Measurements from ENCODE around the gene MLYCD. TPM values are rescaled to one million over a fixed set of nuclear protein-coding genes. Genes with fewer than 3 reads are reported as not detected.

Gene MLYCD
- total RNA-seq, 3 donors from 2014 or later, result 9.0 to 13.9 (median 12.2) TPM

GRCh38 chr16:83958137-83958845 is 59.4 kb downstream of the MLYCD start:
- no peak overlapping the region for H3K4me3 ChIP-seq
- H3K4me1 ChIP-seq (ENCODE audit: low read depth), result peaks cover 8% of the 10 kb centered on the region
- intact Hi-C loops (cut with DNase I, micrococcal nuclease), result loop anchor here in 1 of 2 donors (5.0 kb wide), 1 partner anchor 109 kb away; no protein-coding TSS in a partner anchor
- H3K9me3 ChIP-seq, result no peaks in the 10 kb centered on the region
- no peak for DNase-seq
- TF ChIP-seq CTCF (IDR thresholded peaks at IDR 0.05), result no peak
- H3K36me3 ChIP-seq (ENCODE audit: low read depth), result no peaks in the 10 kb centered on the region
- no peak for ATAC-seq

GRCh38 chr16:83958846-83959565 is 60.1 kb downstream of the MLYCD start:
- no peak for TF ChIP-seq CTCF (IDR thresholded peaks at IDR 0.05)
- no peak for DNase-seq
- Histone ChIP-seq H3K4me1 (ENCODE audit: low read depth) (peaks cover under 1% of the 10 kb centered on the region), H3K36me3 (ENCODE audit: low read depth) (no peaks in the 10 kb centered on the region), H3K4me3 (no peak overlapping the region), H3K9me3 (no peaks in the 10 kb centered on the region)
- intact Hi-C loops (cut with DNase I, micrococcal nuclease), result loop anchor here in 1 of 2 donors (5.0 kb wide), 1 partner anchor 108 kb away; no protein-coding TSS in a partner anchor
- ATAC-seq, result no peak

GRCh38 chr16:83959656-83960434 is 60.9 kb downstream of the MLYCD start:
- DNase-seq, result no peak
- Histone ChIP-seq H3K36me3 (ENCODE audit: low read depth) (no peaks in the 10 kb centered on the region), H3K4me3 (no peak overlapping the region), H3K9me3 (no peaks in the 10 kb centered on the region), H3K4me1 (ENCODE audit: low read depth) (no peaks in the 10 kb centered on the region)
- ATAC-seq, result no peak
- no peak for TF ChIP-seq CTCF (IDR thresholded peaks at IDR 0.05)
- intact Hi-C loops (cut with DNase I, micrococcal nuclease), result loop anchor here (5.0 to 10.0 kb wide), 3 partner anchors 105 to 525 kb away; no protein-coding TSS in a partner anchor

- DNase-seq (no peak), ATAC-seq (no peak)
- intact Hi-C loops (cut with DNase I, micrococcal nuclease), result loop anchor here (10.0 kb wide), 2 partner anchors 104 to 524 kb away; no protein-coding TSS in a partner anchor
- no peaks in the 10 kb centered on the region for H3K4me1 ChIP-seq (ENCODE audit: low read depth)
- no peaks in the 10 kb centered on the region for H3K36me3 ChIP-seq (ENCODE audit: low read depth)
- TF ChIP-seq CTCF (IDR thresholded peaks at IDR 0.05), result no peak
- no peak overlapping the region for H3K4me3 ChIP-seq
- H3K9me3 ChIP-seq, result no peaks in the 10 kb centered on the region
These were observed 61.8 kb downstream of the MLYCD start for GRCh38 chr16:83960521-83961249.

GRCh38 chr16:83961591-83961990 is 62.7 kb downstream of the MLYCD start:
- DNase-seq (no peak), ATAC-seq (no peak)
- H3K36me3 ChIP-seq (ENCODE audit: low read depth), result no peaks in the 10 kb centered on the region
- no peaks in the 10 kb centered on the region for H3K9me3 ChIP-seq
- TF ChIP-seq CTCF (IDR thresholded peaks at IDR 0.05), result no peak
- H3K4me1 ChIP-seq (ENCODE audit: low read depth), result no peaks in the 10 kb centered on the region
- intact Hi-C loops (cut with DNase I, micrococcal nuclease), result loop anchor here (10.0 kb wide), 2 partner anchors 103 to 523 kb away; no protein-coding TSS in a partner anchor
- no peak overlapping the region for H3K4me3 ChIP-seq

Measured in mucosa of descending colon (tissue), 3 donors.